HCEC 1CT (cell line): ENCODE measurements around the gene EEF2.
"Not testable (repeated sequence)": the region's sequence is repeated elsewhere in the genome, so short reads cannot be mapped to it uniquely, and the experiment has no call there.

Source experiments
- DNase-seq: peaks from one replicate; pipeline ENCODE4 v3.0.0-alpha.2; 2017

The EEF2 gene

DNA sequence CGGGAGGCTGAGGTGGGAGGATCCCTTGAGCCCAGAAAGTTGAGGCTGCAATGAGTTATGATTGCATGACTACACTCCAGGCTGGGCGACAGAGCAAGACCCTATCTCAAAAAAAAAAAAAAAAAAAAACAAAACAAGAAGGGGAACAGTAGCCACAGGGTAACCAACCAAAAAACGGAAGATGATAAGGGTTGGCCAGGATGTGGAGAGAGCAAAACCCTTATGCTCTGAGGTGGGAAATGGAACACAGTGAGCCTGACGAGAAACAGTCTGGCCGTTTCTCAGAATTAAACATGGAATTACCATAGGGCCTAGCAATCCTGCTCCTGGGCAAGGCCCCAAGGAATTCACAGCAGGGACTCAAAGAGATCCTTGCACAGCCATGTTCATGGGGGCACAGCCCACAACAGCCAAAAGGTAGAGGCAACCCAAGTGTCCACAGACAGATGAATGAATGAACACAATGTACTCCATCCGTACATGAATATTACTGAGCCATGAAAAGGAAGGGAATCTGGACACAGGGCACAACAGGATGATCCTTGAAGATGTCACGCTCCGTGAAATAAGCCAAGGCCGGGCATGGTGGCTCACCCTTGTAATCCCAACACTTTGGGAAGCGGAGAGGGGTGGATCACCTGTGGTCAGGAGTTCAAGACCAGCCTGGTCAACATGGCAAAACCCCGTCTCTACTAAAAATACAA, 41.1 kb downstream of the EEF2 start:
- DNase-seq = no peak

DNA sequence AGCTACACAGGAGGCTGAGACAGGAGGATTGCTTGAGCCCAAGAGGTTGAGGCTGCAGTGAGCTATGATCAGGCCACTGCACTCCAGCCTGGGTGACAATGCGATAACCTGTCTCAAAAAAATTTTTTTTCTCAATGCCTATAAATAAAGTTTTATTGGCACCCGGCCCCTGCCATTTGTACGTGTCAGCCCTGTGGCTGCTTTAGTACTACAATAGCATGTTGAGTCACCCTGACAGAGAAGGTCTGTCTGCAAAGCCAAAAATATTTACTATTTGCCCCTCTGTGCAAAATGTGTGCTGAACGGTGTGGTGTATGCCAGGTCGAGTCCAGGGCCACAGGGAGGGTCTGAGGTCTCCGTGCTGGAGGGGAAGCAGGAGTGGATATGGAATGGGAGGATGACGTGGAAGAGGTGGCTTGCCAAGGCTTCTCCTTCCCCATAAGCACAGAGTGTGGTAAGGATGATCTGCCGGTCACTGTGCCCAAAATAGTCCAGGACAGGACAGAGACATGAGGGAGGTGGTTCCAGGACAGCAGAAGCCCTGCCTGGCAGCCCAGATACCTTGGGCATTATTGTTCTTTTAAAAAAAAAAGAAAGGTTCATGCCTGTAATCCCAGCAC, 42.4 kb downstream of the EEF2 start:
- DNase-seq = peak; percentile 27

GRCh38 chr19:3938300-3938950, 46.8 kb downstream of the EEF2 start:
- DNase-seq = not testable (repeated sequence)

DNA sequence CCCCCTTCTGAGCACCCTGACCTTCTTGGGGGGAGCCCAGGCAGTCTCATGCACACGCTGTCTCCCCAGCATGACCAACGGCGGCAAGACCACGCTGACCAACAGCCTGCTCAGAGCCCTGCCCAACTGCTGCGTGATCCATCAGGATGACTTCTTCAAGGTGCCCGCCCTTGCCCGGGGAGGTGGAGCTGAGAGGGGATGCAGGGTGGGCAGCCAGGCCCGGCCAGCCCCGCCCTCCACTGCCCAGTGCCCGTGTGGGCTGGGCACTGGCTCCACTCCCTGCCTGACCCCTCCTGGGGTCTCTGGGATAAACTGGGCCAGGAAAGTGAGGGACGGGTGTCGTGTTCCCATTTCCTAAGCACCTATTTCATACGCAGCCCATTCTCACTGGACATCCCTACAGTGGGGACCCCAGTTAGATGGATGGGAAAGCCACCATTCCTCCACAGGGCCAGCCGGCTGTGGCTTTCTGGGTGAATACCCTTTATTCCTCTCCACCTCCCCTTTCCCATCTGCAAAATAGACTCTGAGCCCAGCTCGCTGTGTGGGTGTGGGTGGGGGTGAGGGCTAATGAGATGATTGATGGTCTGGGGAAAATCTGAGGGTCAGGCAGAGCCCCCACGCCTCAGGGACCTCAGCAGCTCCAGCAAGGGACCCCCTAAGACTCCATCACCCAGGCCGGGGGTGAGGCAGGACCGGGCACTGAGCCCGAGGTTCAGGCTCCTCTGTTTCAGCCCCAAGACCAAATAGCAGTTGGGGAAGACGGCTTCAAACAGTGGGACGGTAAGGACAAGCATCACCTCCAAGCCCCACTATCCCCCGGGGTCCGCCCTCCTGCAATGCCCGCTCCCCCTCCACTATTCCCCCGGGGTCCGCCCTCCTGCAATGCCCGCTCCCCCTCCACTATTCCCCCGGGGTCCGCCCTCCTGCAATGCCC, 48.5 kb downstream of the EEF2 start:
- DNase-seq = no peak

GRCh38 chr19:3932931-3933810, 52.1 kb downstream of the EEF2 start, which contains the start of gene NMRK2:
NMRK2 (plus strand) TSS chr19:3933069; CDS start chr19:3933672, 603 bp downstream.
- DNase-seq = no peak

DNA sequence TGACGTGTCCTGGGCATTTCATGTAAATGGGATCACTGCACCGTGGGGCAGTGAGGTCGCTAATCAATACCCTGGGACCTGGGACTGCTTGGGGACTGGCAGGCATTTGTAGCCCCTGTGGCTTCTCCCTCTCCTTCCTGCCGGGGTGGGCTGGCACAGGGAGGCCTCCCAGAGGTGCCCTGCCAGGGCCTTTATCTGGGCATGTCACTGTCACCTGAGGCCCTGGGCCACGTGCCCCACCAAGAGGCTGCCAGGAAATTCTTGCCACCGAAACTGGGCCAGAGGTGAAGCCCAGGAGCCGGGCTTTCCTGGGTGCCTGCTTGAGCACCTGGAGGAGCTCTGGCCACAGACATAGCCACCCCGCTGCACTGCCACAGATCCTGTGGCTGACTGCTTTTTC, 54.2 kb downstream of the EEF2 start:
- no peak for DNase-seq
